ENCODE results near the gene PGC. TPM values are rescaled to one million over a fixed set of nuclear protein-coding genes. Genes with fewer than 3 reads are reported as not detected.

Gene PGC
- total RNA-seq, 2 experiments from 2014 or later: not detected

- CTCF ChIA-PET: interaction anchor here (0.8 to 8.7 kb wide), 7 partner anchors 9 to 430 kb away, joined by 3 to 143 read pairs (median 3); partner anchors contain the start of gene TAF8
- no peaks in the 10 kb centered on the region for H3K9me3 Mint-ChIP-seq
- no peak overlapping the region for H3K27ac Mint-ChIP-seq
Measured at GRCh38 chr6:41784581-41785171, 37.5 kb upstream of the PGC start.

GRCh38 chr6:41783106-41783780 is 36.0 kb upstream of the PGC start:
- Mint-ChIP-seq H3K4me3 (no peak overlapping the region), H3K27me3 (ENCODE audit: low read depth) (peaks cover 4% of the 10 kb centered on the region), H3K4me1 (ENCODE audit: low read depth) (peaks cover 12% of the 10 kb centered on the region), H3K27ac (no peak overlapping the region), H3K9me3 (no peaks in the 10 kb centered on the region), H3K36me3 (ENCODE audit: low read depth) (peaks cover 2% of the 10 kb centered on the region)
- CTCF ChIA-PET: interaction anchor here (1.7 to 8.7 kb wide), 2 partner anchors 11 to 261 kb away, joined by 6 to 143 read pairs; partner anchors contain the start of gene TAF8
- DNase-seq: no peak
- intact Hi-C loops (cut with micrococcal nuclease): loop anchor here (10.0 kb wide), 2 partner anchors 672 to 962 kb away; partner anchors contain the start of genes TBCC and TRERF1

More at GRCh38 chr6:41784581-41785171, 37.5 kb upstream of the PGC start:
- Mint-ChIP-seq H3K36me3 (ENCODE audit: low read depth) (peaks cover 10% of the 10 kb centered on the region), H3K4me1 (ENCODE audit: low read depth) (peaks cover 16% of the 10 kb centered on the region), H3K4me3 (no peak overlapping the region), H3K27me3 (ENCODE audit: low read depth) (peaks cover 4% of the 10 kb centered on the region)
- intact Hi-C loops (cut with micrococcal nuclease): loop anchor here (5.0 to 10.0 kb wide), 5 partner anchors 153 to 998 kb away; partner anchors contain the start of genes BICRAL, TBCC, TRERF1 and UBR2
- no peak for DNase-seq

- DNase-seq: no peak
- H3K4me3 Mint-ChIP-seq: peak overlapping the region; percentile 66
- peaks cover 12% of the 10 kb centered on the region for H3K4me1 Mint-ChIP-seq (ENCODE audit: low read depth)
- H3K27ac Mint-ChIP-seq: no peak overlapping the region
- intact Hi-C loops (cut with micrococcal nuclease): loop anchor here (10.0 kb wide), 2 partner anchors 673 to 963 kb away; partner anchors contain the start of genes TBCC and TRERF1
- no peaks in the 10 kb centered on the region for H3K9me3 Mint-ChIP-seq
- H3K36me3 Mint-ChIP-seq (ENCODE audit: low read depth): no peaks in the 10 kb centered on the region
- H3K27me3 Mint-ChIP-seq (ENCODE audit: low read depth): peaks cover 4% of the 10 kb centered on the region
- CTCF ChIA-PET: interaction anchor here (0.6 to 8.7 kb wide), 3 partner anchors 263 to 330 kb away, joined by 4 to 143 read pairs (median 6); partner anchors contain the start of gene TAF8
Measured at GRCh38 chr6:41781366-41781730, 34.2 kb upstream of the PGC start.

GRCh38 chr6:41780551-41781365 is 33.6 kb upstream of the PGC start, which contains the start of gene PRICKLE4:
PRICKLE4 (plus strand) TSS chr6:41780782; CDS start chr6:41783474, 2,692 bp downstream.
- Mint-ChIP-seq H3K4me1 (ENCODE audit: low read depth) (peaks cover 11% of the 10 kb centered on the region), H3K4me3 (peak within 1 kb of the TSS; percentile 82), H3K9me3 (no peaks in the 10 kb centered on the region), H3K27me3 (ENCODE audit: low read depth) (peaks cover 4% of the 10 kb centered on the region), H3K27ac (no peak within 1 kb of the TSS), H3K36me3 (ENCODE audit: low read depth) (no peaks in the 10 kb centered on the region)
- no peak for DNase-seq
- intact Hi-C loops (cut with micrococcal nuclease): loop anchor here (1.0 to 10.0 kb wide), 8 partner anchors 45 to 964 kb away; partner anchors contain the start of genes MRPS10, TBCC, TFEB and TRERF1
- CTCF ChIA-PET: interaction anchor here (0.6 to 8.7 kb wide), 3 partner anchors 264 to 331 kb away, joined by 4 to 143 read pairs (median 6); partner anchors contain the start of gene TAF8

- H3K27me3 Mint-ChIP-seq (ENCODE audit: low read depth): peaks cover 4% of the 10 kb centered on the region
- no peaks in the 10 kb centered on the region for H3K9me3 Mint-ChIP-seq
- H3K4me1 Mint-ChIP-seq (ENCODE audit: low read depth): peaks cover 11% of the 10 kb centered on the region
- H3K36me3 Mint-ChIP-seq (ENCODE audit: low read depth): peaks cover 3% of the 10 kb centered on the region
- intact Hi-C loops (cut with micrococcal nuclease): loop anchor here (1.0 to 10.0 kb wide), 10 partner anchors 7 to 965 kb away; partner anchors contain the start of genes MRPS10, TBCC, TFEB and TOMM6
- peak; percentile 99 for DNase-seq
- no peak within 1 kb of the TSS for H3K27ac Mint-ChIP-seq
- peak within 1 kb of the TSS; percentile 82 for H3K4me3 Mint-ChIP-seq
- CTCF ChIA-PET: interaction anchor here (8.7 kb wide), 1 partner anchor 265 kb away, joined by 143 read pairs; the partner anchor contains the start of gene TAF8
Measured at GRCh38 chr6:41779788-41780550, 32.8 kb upstream of the PGC start, which contains the start of gene FRS3. FRS3 (minus strand) TSS chr6:41779900; CDS start chr6:41776987, 2,913 bp downstream.

- H3K4me3 Mint-ChIP-seq: peak overlapping the region; percentile 80
- peaks cover 11% of the 10 kb centered on the region for H3K4me1 Mint-ChIP-seq (ENCODE audit: low read depth)
- DNase-seq: no peak
- CTCF ChIA-PET: no interaction called here
- H3K9me3 Mint-ChIP-seq: no peaks in the 10 kb centered on the region
- H3K36me3 Mint-ChIP-seq (ENCODE audit: low read depth): peaks cover 3% of the 10 kb centered on the region
- H3K27me3 Mint-ChIP-seq (ENCODE audit: low read depth): peaks cover 4% of the 10 kb centered on the region
- intact Hi-C loops (cut with micrococcal nuclease): loop anchor here (1.0 to 10.0 kb wide), 2 partner anchors 8 to 415 kb away; partner anchors contain the start of gene TOMM6
- H3K27ac Mint-ChIP-seq: no peak overlapping the region
Measured at GRCh38 chr6:41779336-41779735, 32.1 kb upstream of the PGC start.

- peaks cover 11% of the 10 kb centered on the region for H3K4me1 Mint-ChIP-seq (ENCODE audit: low read depth)
- peaks cover 3% of the 10 kb centered on the region for H3K36me3 Mint-ChIP-seq (ENCODE audit: low read depth)
- H3K27me3 Mint-ChIP-seq (ENCODE audit: low read depth): peaks cover 4% of the 10 kb centered on the region
- CTCF ChIA-PET: interaction anchor here (1.0 to 4.5 kb wide), 3 partner anchors 9 to 264 kb away, joined by 3 to 19 read pairs (median 4); partner anchors contain the start of gene TOMM6
- no peaks in the 10 kb centered on the region for H3K9me3 Mint-ChIP-seq
- intact Hi-C loops (cut with micrococcal nuclease): loop anchor here (1.0 to 10.0 kb wide), 2 partner anchors 8 to 414 kb away; partner anchors contain the start of gene TOMM6
- H3K4me3 Mint-ChIP-seq: peak overlapping the region; percentile 80
- H3K27ac Mint-ChIP-seq: no peak overlapping the region
- no peak for DNase-seq
Measured at GRCh38 chr6:41778895-41779294, 31.7 kb upstream of the PGC start.

GRCh38 chr6:41777551-41778285 is 30.5 kb upstream of the PGC start:
- H3K27ac Mint-ChIP-seq: no peak overlapping the region
- intact Hi-C loops (cut with micrococcal nuclease): loop anchor here (10.0 kb wide), 1 partner anchor 413 kb away; no protein-coding TSS in a partner anchor
- CTCF ChIA-PET: interaction anchor here (0.6 to 4.5 kb wide), 7 partner anchors 9 to 861 kb away, joined by 3 to 19 read pairs (median 4); partner anchors contain the start of gene TOMM6
- H3K36me3 Mint-ChIP-seq (ENCODE audit: low read depth): peaks cover 3% of the 10 kb centered on the region
- no peak for DNase-seq
- peaks cover 11% of the 10 kb centered on the region for H3K4me1 Mint-ChIP-seq (ENCODE audit: low read depth)
- H3K27me3 Mint-ChIP-seq (ENCODE audit: low read depth): peaks cover 4% of the 10 kb centered on the region
- no peak overlapping the region for H3K4me3 Mint-ChIP-seq
- H3K9me3 Mint-ChIP-seq: no peaks in the 10 kb centered on the region

GRCh38 chr6:41775293-41775882 is 28.2 kb upstream of the PGC start:
- intact Hi-C loops (cut with micrococcal nuclease): loop anchor here (10.0 kb wide), 1 partner anchor 411 kb away; no protein-coding TSS in a partner anchor
- Mint-ChIP-seq H3K9me3 (no peaks in the 10 kb centered on the region), H3K27ac (no peak overlapping the region), H3K27me3 (ENCODE audit: low read depth) (no peaks in the 10 kb centered on the region), H3K4me1 (ENCODE audit: low read depth) (peaks cover 5% of the 10 kb centered on the region), H3K4me3 (no peak overlapping the region), H3K36me3 (ENCODE audit: low read depth) (peaks cover 3% of the 10 kb centered on the region)
- no peak for DNase-seq
- CTCF ChIA-PET: interaction anchor here (0.8 to 4.5 kb wide), 9 partner anchors 12 to 290 kb away, joined by 3 to 19 read pairs (median 4); partner anchors contain the start of genes BYSL, MED20 and TOMM6

GRCh38 chr6:41774841-41775240 is 27.6 kb upstream of the PGC start:
- H3K4me3 Mint-ChIP-seq: no peak overlapping the region
- CTCF ChIA-PET: interaction anchor here (1.2 to 4.5 kb wide), 6 partner anchors 12 to 291 kb away, joined by 3 to 19 read pairs (median 6); partner anchors contain the start of gene TOMM6
- H3K36me3 Mint-ChIP-seq (ENCODE audit: low read depth): peaks cover 5% of the 10 kb centered on the region
- DNase-seq: no peak
- no peak overlapping the region for H3K27ac Mint-ChIP-seq
- no peaks in the 10 kb centered on the region for H3K9me3 Mint-ChIP-seq
- no peaks in the 10 kb centered on the region for H3K27me3 Mint-ChIP-seq (ENCODE audit: low read depth)
- intact Hi-C loops (cut with micrococcal nuclease): loop anchor here (10.0 kb wide), 1 partner anchor 410 kb away; no protein-coding TSS in a partner anchor
- peaks cover 5% of the 10 kb centered on the region for H3K4me1 Mint-ChIP-seq (ENCODE audit: low read depth)

Data from activated naive CD4-positive, alpha-beta T cell treated with anti-CD3 and anti-CD28 coated beads for 36 hours (primary cell).